ENCODE measurements around the gene SUPT20H. TPM values are rescaled to one million over a fixed set of nuclear protein-coding genes. Genes with fewer than 3 reads are reported as not detected.

The SUPT20H gene
- total RNA-seq (2014; rRNA removed; shearing (Covaris generic)): 36.6 and 60.3 TPM in 2 replicates

- peak; percentile 85 for DNase-seq (ENCODE audit: low read depth)
These were observed at the start of gene SUPT20H for GRCh38 chr13:37058910-37059847. SUPT20H (minus strand) TSS chr13:37059688; CDS start chr13:37051490, 8,198 bp downstream.

- peak; percentile 36 for DNase-seq (ENCODE audit: low read depth)
These were observed 49.7 kb upstream of the SUPT20H start for GRCh38 chr13:37109051-37109678.

DNA sequence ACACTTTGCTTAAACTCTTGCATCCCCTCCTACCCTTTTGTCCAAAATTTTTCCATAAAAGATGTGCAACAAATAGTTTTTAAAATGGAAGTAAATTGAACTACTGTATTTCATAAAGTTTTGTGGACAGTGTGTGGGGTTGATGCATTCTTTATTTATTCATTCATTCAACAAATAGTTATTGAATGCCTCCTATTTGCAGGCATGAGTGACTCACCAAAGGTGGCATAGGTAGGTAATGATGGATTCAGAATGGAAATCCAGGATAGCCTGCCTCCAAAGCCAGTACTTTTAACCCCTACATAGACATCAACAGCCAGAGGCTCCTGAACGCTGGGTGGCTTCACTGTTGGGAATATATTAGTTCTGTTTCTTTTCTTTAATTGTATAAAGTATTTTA lies 48.4 kb upstream of the SUPT20H start:
- DNase-seq (ENCODE audit: low read depth): no peak

GRCh38 chr13:37107456-37107855 lies 48.0 kb upstream of the SUPT20H start:
- DNase-seq (ENCODE audit: low read depth): no peak

- DNase-seq (ENCODE audit: low read depth): no peak
These were observed 47.2 kb upstream of the SUPT20H start for GRCh38 chr13:37106642-37107041.

GRCh38 chr13:37105251-37105714 lies 45.8 kb upstream of the SUPT20H start, which contains the start of gene CSNK1A1L:
CSNK1A1L (minus strand) TSS chr13:37105664; CDS start chr13:37105256, 408 bp downstream.
- DNase-seq (ENCODE audit: low read depth): no peak

DNA sequence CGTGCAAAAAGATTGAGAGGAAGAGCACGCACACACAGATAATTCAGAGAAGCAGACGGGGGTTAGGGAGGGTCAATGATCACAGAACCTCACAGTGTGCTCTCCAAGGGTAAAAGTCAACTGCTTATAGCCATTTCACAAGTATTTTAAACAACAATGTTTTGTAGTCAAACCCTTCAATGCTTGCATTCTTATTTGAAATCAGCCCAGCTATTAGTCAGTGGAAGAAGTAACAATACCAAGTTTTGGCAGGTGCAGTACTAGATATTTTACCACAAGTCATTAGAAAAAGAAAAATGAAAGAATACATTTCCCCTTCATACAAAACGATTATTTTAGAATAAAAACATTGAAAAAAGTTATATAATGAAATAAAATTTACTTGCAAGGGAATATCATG lies 43.4 kb upstream of the SUPT20H start:
- no peak for DNase-seq (ENCODE audit: low read depth)

DNA sequence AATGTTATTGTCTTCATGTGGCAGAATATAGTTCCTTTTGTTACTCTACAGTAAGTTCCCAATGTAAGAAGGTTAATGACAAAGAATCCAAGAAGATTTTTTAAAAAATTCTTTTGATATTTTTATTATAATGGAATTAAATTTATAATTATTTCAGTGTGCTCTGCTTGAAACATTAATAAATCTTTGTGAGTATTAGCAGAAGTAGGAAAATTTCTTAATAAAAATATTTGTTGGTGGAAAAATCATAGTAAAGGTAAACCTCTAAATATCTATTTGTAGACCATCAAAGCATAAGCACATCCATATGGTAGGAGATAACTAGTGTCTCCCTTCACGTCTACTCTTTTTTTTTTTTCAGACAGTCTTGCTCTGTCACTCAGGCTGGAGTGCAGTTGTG lies 41.7 kb upstream of the SUPT20H start:
- DNase-seq (ENCODE audit: low read depth): no peak

- no peak for DNase-seq (ENCODE audit: low read depth)
These were observed 41.2 kb upstream of the SUPT20H start for GRCh38 chr13:37100731-37101130.

GRCh38 chr13:37097076-37097475 lies 37.6 kb upstream of the SUPT20H start:
- no peak for DNase-seq (ENCODE audit: low read depth)

GRCh38 chr13:37094840-37095239 lies 35.4 kb upstream of the SUPT20H start:
- no peak for DNase-seq (ENCODE audit: low read depth)

DNA sequence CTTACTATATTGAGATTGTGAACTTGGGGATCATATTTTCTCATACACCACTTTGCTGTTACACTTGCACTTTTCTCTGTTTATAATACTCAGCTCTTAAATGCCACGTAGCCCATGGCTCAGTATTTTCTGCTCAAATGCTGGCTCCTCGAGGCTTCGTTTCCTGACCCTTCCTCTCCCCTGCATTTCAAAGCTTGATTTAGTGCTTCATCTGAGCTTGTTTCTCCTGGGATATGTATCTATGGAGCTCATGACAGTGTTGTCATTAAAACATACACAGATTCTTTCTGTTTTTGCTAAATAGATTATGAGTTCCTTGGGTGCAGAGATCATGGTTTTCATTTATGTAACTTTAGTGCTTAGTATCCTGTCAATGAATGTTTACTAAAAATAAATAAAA lies 34.6 kb upstream of the SUPT20H start:
- DNase-seq (ENCODE audit: low read depth): no peak

- no peak for DNase-seq (ENCODE audit: low read depth)
These were observed 32.3 kb upstream of the SUPT20H start for GRCh38 chr13:37091835-37092234.

DNA sequence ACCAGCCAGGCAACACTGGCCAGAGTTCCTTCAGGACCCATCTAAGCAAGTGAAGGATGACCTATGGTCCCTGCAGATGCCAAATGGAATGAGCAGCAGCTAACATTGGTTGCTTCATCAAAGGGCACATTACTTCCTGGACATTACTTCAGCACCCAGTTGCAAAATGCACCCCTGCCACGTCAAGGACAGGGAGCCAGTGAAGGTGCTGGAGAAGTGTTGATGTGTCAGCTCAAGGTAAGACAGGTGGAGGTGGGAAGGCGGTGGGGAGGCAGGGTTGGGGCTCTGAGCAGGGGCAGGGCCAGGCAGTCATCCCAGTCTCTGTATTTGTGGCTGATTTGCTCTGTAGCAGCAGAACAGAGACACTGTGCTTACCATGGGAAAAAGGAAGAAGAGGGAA lies 31.4 kb upstream of the SUPT20H start:
- no peak for DNase-seq (ENCODE audit: low read depth)

DNA sequence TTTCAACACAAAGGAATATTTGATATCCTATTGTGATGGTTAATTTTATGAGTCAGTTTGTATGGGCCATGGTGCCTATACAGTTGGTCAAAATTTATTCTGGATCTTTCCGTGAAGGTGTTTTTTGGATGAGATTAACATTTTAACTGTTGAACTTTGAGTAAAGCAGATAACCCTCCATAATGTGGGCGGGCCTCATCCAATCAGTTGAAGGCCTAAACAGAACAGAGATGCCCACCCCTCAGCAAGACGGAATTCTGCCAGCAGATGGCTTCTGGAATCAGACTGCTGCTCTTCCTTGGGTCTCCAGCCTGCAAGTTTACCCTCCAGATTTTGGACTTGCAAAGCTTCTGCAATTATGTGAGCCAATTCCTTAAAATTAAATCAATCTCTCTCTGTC lies 30.0 kb upstream of the SUPT20H start:
- no peak for DNase-seq (ENCODE audit: low read depth)

DNA sequence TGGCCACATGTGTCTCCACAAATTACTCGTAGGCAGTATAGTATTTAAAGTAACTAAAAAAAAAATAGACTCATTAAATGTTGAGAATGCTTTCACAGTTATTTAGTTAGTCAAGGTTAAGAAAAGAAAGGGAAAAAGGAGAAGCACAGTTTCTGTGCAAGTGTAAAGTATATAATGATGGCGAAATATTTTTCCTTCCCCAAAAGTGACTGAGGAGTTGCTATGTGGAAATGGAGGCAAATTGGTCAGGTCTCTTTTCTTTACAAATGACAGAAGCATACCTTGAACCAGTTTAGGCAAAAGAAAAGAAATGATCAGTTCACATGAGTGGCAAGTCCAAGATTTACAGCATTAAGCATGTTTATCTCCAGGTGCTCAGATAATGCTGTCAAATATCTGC lies 28.0 kb upstream of the SUPT20H start:
- no peak for DNase-seq (ENCODE audit: low read depth)

- no peak for DNase-seq (ENCODE audit: low read depth)
These were observed 26.1 kb upstream of the SUPT20H start for GRCh38 chr13:37085606-37086005.

GRCh38 chr13:37076818-37077217 lies 17.3 kb upstream of the SUPT20H start:
- DNase-seq (ENCODE audit: low read depth): no peak

GRCh38 chr13:37075164-37075563 lies 15.7 kb upstream of the SUPT20H start:
- no peak for DNase-seq (ENCODE audit: low read depth)

DNA sequence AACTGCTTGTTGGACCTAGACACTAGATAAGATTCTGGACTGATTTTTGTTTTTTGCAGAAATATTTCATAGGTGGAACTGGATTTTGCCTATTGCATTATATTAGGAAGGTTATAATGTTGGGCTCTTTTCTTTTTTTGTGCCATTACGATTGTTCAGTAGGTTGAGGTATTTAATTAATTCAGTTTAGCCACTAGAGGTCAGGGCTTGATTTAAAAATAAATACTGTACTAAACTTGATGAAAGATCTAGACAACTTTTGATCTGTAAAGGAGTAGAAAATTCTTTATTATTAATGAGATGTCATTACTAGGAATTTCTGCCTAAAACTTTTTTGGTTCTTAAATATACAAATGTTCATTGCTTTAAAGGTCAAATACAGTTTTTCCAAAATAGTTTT lies 15.2 kb upstream of the SUPT20H start:
- peak; percentile 42 for DNase-seq (ENCODE audit: low read depth)

DNA sequence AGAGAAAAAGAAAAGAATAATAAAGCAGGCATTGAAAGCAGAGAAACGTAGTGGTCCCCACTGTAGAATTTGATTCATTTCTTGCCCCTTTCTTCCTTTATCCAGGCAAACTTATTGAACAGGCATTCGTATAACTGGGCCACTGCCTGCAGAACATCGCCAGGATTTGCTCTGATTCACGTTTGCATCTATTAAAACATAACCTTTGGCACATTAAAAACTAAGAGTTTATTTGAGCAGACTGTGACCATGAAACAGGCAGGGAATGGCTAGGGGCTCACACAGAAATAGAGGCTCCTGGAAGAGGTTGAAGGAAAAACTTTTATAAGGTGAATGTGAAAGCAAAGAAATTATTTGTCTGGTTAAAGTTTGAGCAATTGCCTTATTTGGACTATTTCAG lies 12.5 kb upstream of the SUPT20H start:
- no peak for DNase-seq (ENCODE audit: low read depth)

DNA sequence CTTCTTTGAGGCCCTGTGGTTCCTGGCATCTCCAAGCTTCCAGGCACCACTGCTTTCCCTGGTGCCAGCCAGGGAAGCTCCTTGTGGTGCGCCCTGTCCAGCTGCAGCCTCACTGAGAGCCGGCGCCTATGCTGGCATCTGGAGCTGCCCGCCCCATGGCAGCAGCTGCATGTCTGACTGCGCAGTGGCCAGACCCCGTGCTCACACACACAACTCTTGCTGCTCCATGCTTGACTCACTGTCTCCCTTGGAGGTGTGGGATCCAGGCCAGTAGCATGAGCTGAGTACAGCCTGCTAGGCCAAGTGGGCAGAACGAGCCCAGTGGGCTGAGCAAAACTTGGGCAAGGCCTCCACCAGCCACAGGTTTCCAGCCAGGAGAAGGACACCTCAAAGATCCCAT lies 11.5 kb upstream of the SUPT20H start:
- DNase-seq (ENCODE audit: low read depth): no peak

DNA sequence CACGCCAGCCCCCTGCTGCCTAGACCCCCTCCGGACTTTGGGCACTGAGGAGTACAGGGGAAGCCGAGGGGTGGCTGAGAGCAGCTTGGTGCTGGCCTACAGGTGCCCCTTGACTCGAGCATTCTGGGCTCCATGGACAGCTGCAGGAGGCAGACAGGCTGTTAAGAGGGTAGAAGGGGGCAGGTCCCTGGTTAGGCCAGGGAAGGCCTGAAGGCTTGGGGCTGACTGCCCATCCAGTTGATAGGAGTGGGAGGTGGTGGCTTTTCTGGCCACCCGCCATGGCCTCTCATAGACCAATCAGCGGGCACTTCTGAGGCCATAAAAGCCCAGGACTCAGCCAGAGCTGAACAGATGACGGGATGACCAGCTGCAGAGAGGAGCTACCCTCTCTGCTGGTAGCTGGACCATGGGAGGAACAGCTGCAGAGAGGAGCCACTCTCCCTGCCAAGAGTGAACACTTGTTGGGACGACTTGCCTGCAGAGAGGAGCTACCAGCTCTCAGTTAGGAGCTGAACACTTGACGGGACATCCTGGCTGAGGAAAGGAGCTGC lies 10.7 kb upstream of the SUPT20H start:
- peak; percentile 7 for DNase-seq (ENCODE audit: low read depth)
